ENCODE measurements around the gene CNTRL.

Gene CNTRL

GRCh38 chr9:121210536-121210935, 135.8 kb downstream of the CNTRL start:
- DNase-seq (ENCODE audit: low spot score): no peak
- in situ Hi-C loops (cut with MboI; ENCODE audit: low pct_unique_long_range_greater_than_20kb, low sequenced_read_pairs, unreplicated experiment): no loop called here
- TF ChIP-seq CTCF (IDR thresholded peaks at IDR 0.05; ENCODE audit: extremely low read depth, insufficient read depth, missing control alignments): no peak

- peak; percentile 57 for DNase-seq (ENCODE audit: low spot score)
- peak; percentile 91 for TF ChIP-seq CTCF (IDR thresholded peaks at IDR 0.05; ENCODE audit: extremely low read depth, insufficient read depth, missing control alignments)
- in situ Hi-C loops (cut with MboI; ENCODE audit: low pct_unique_long_range_greater_than_20kb, low sequenced_read_pairs, unreplicated experiment): no loop called here
Observed at GRCh38 chr9:121213136-121213806, 138.5 kb downstream of the CNTRL start.

GRCh38 chr9:121214005-121214404, 139.2 kb downstream of the CNTRL start:
- TF ChIP-seq CTCF (IDR thresholded peaks at IDR 0.05; ENCODE audit: extremely low read depth, insufficient read depth, missing control alignments): no peak
- DNase-seq (ENCODE audit: low spot score): no peak
- in situ Hi-C loops (cut with MboI; ENCODE audit: low pct_unique_long_range_greater_than_20kb, low sequenced_read_pairs, unreplicated experiment): no loop called here

- in situ Hi-C loops (cut with MboI; ENCODE audit: low pct_unique_long_range_greater_than_20kb, low sequenced_read_pairs, unreplicated experiment): no loop called here
- DNase-seq (ENCODE audit: low spot score): no peak
- no peak for TF ChIP-seq CTCF (IDR thresholded peaks at IDR 0.05; ENCODE audit: extremely low read depth, insufficient read depth, missing control alignments)
Observed at GRCh38 chr9:121216271-121216805, 141.6 kb downstream of the CNTRL start.

- TF ChIP-seq CTCF (IDR thresholded peaks at IDR 0.05; ENCODE audit: extremely low read depth, insufficient read depth, missing control alignments): no peak
- peak; percentile 65 for DNase-seq (ENCODE audit: low spot score)
- in situ Hi-C loops (cut with MboI; ENCODE audit: low pct_unique_long_range_greater_than_20kb, low sequenced_read_pairs, unreplicated experiment): no loop called here
Observed at GRCh38 chr9:121217609-121218292, 143.0 kb downstream of the CNTRL start.

GRCh38 chr9:121218357-121219027, 143.7 kb downstream of the CNTRL start:
- in situ Hi-C loops (cut with MboI; ENCODE audit: low pct_unique_long_range_greater_than_20kb, low sequenced_read_pairs, unreplicated experiment): no loop called here
- no peak for TF ChIP-seq CTCF (IDR thresholded peaks at IDR 0.05; ENCODE audit: extremely low read depth, insufficient read depth, missing control alignments)
- DNase-seq (ENCODE audit: low spot score): no peak
